Measurements from ENCODE around the gene MSI1.
A peak's percentile ranks its signal among the peaks of the same experiment; 100 is the strongest.
"Not testable (repeated sequence)": the region's sequence is repeated elsewhere in the genome, so short reads cannot be mapped to it uniquely, and the experiment has no call there.

Gene MSI1

GRCh38 chr12:120353556-120354317, 15.2 kb downstream of the MSI1 start:
- no peak for DNase-seq

GRCh38 chr12:120353136-120353535, 15.8 kb downstream of the MSI1 start:
- no peak for DNase-seq

- DNase-seq, result no peak
Observed at GRCh38 chr12:120352117-120352516, 16.8 kb downstream of the MSI1 start.

GRCh38 chr12:120350576-120351350, 18.2 kb downstream of the MSI1 start:
- DNase-seq, result peak; percentile 81

- DNase-seq, result no peak
Observed at GRCh38 chr12:120347766-120348165, 21.2 kb downstream of the MSI1 start.

GRCh38 chr12:120346681-120347080, 22.3 kb downstream of the MSI1 start:
- no peak for DNase-seq

GRCh38 chr12:120346031-120346430, 22.9 kb downstream of the MSI1 start:
- DNase-seq, result no peak

- DNase-seq, result no peak
Observed at GRCh38 chr12:120343692-120344091, 25.3 kb downstream of the MSI1 start.

- DNase-seq, result no peak
Observed at GRCh38 chr12:120343039-120343537, 25.9 kb downstream of the MSI1 start.

GRCh38 chr12:120342175-120343038, 26.6 kb downstream of the MSI1 start:
- no peak for DNase-seq

- DNase-seq, result no peak
Observed at GRCh38 chr12:120339256-120339655, 29.7 kb downstream of the MSI1 start.

- DNase-seq, result no peak
Observed at GRCh38 chr12:120337730-120338129, 31.2 kb downstream of the MSI1 start.

GRCh38 chr12:120336392-120336791, 32.6 kb downstream of the MSI1 start:
- DNase-seq, result not testable (repeated sequence)

GRCh38 chr12:120335447-120335846, 33.5 kb downstream of the MSI1 start:
- DNase-seq, result peak; percentile 4

- no peak for DNase-seq
Observed at GRCh38 chr12:120332523-120332922, 36.4 kb downstream of the MSI1 start.

GRCh38 chr12:120332041-120332440, 36.9 kb downstream of the MSI1 start:
- DNase-seq, result no peak

- no peak for DNase-seq
Observed at GRCh38 chr12:120331390-120331789, 37.6 kb downstream of the MSI1 start.

GRCh38 chr12:120328228-120328627, 40.7 kb downstream of the MSI1 start:
- no peak for DNase-seq

- no peak for DNase-seq
Observed at GRCh38 chr12:120327593-120327992, 41.4 kb downstream of the MSI1 start, which contains the start of gene PLA2G1B. Gene PLA2G1B, minus strand, starts transcription at chr12:120327779. Its CDS starts 26 bp downstream, at chr12:120327753.

GRCh38 chr12:120324841-120325417, 44.0 kb downstream of the MSI1 start:
- DNase-seq, result no peak

- DNase-seq, result no peak
Observed at GRCh38 chr12:120323772-120324171, 45.2 kb downstream of the MSI1 start.

GRCh38 chr12:120321382-120322202, 47.4 kb downstream of the MSI1 start:
- no peak for DNase-seq
